A673 (cell line): ENCODE results near the gene SPRTN. TPM values are rescaled to one million over a fixed set of nuclear protein-coding genes. Genes with fewer than 3 reads are reported as not detected.

Experiments used
- BruUV-seq: library from RNA; stranded (reverse); fragments of 400-500 nt; replicated peaks from 2 replicates; lab custom pipeline; 2021; lab: Mats Ljungman, UMichigan
- CTCF ChIA-PET: fragments of 300-600 bp; sonication (Branson Sonifier 250); formaldehyde crosslinking; loops from one replicate; lab custom pipeline; 2022; ENCODE audit warnings: antibody characterized with exemption; lab: Charles Lee
- POLR2A ChIA-PET: fragments of 300-600 bp; sonication (Branson Sonifier 250); formaldehyde crosslinking; loops from one replicate; lab custom pipeline; 2022; ENCODE audit warnings: antibody characterized with exemption; ENCODE audit not compliant: low non-redundant PET; lab: Charles Lee
- DNase-seq: peaks from one replicate; pipeline ENCODE4 v3.0.0-alpha.2; 2015; ENCODE audit warnings: low spot score
- H3K27ac ChIP-seq: fragments of 200-600 bp; sonication (generic); 2 replicates; pipeline ENCODE4 v1.5.1; 2016; ENCODE audit warnings: mixed run types, low read depth, mild to moderate bottlenecking, mixed read lengths, antibody characterized with exemption, low read length; ENCODE audit not compliant: poor library complexity, severe bottlenecking
- H3K27me3 ChIP-seq: fragments of 200-600 bp; sonication (generic); replicated peaks from 2 replicates; pipeline ENCODE4 v1.6.1; 2017; ENCODE audit warnings: mixed run types, low read depth, mild to moderate bottlenecking, mixed read lengths, antibody characterized with exemption, low read length; ENCODE audit not compliant: insufficient read depth, poor library complexity
- H3K36me3 ChIP-seq: fragments of 200-600 bp; sonication (generic); 2 replicates; pipeline ENCODE4 v1.6.1; 2016; ENCODE audit warnings: mixed run types, mild to moderate bottlenecking, mixed read lengths, antibody characterized with exemption, low read length; ENCODE audit not compliant: insufficient read depth, poor library complexity, severe bottlenecking
- H3K4me1 ChIP-seq: fragments of 200-600 bp; sonication (generic); 2 replicates; pipeline ENCODE4 v1.6.1; 2017; ENCODE audit warnings: mixed run types, mild to moderate bottlenecking, mixed read lengths, antibody characterized with exemption, low read length; ENCODE audit not compliant: insufficient read depth, poor library complexity, severe bottlenecking
- H3K4me3 ChIP-seq: fragments of 200-600 bp; sonication (generic); 2 replicates; pipeline ENCODE4 v1.5.1; 2016; ENCODE audit warnings: low read depth, mixed run types, mild to moderate bottlenecking, mixed read lengths, low read length; ENCODE audit not compliant: poor library complexity, severe bottlenecking
- H3K9me3 ChIP-seq: fragments of 200-600 bp; sonication (generic); 2 replicates; pipeline ENCODE4 v1.6.1; 2016; ENCODE audit warnings: mixed run types, low read depth, mild to moderate bottlenecking, mixed read lengths, antibody characterized with exemption, low read length; ENCODE audit not compliant: poor library complexity, severe bottlenecking
- EZH2 ChIP-seq: fragments of 200-600 bp; sonication (generic); IDR thresholded peaks from 2 replicates; pipeline ENCODE4 v1.6.1; 2017; ENCODE audit warnings: borderline replicate concordance, low read depth, mild to moderate bottlenecking, mixed read lengths, antibody characterized with exemption, low read length; ENCODE audit not compliant: poor library complexity, severe bottlenecking
- intact Hi-C: fragments of 100-400 bp; cut with micrococcal nuclease; formaldehyde crosslinking; loops from one replicate; pipeline ENCODE4 v1.10.0; 2022; ENCODE audit not compliant: unreplicated experiment
- total RNA-seq: library from RNA; stranded (reverse); gene quantifications from 2 replicates; pipeline ENCODE4 v1.2.3, GENCODE V29; 2021
- TF ChIP-seq, protein P1 (sequence below): fragments of 300-800, 200-600 bp; sonication (generic); conservative IDR thresholded peaks from 2 replicates; pipeline ENCODE4 v1.5.1; 2017; ENCODE audit warnings: low read depth, mild to moderate bottlenecking, antibody characterized with exemption, low read length, moderate library complexity, mixed read lengths

Gene SPRTN
- total RNA-seq, 1 experiment from 2014 or later, result 27.2 TPM

DNA sequence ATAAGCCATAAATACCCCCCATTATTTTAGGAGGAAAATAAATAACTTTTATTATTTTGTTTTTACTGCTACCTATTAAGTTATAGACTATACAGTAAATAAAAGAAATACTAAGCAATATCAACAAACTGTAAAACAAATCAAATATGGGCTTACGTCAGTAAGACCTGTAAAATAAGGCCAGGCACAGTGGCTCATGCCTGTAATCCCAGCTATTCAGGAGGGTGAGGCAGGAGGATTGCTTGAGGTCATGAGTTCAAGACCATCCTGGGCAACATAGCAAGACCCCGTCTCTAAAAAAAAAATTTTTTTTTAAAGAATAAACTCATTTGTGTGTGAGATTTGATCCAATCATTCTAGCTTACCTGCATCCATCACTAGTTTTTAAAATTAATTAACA, 66.2 kb downstream of the SPRTN start:
- intact Hi-C loops, result no loop called here
- Histone ChIP-seq H3K27ac (no peak overlapping the region), H3K9me3 (no peaks in the 10 kb centered on the region), H3K4me3 (no peak overlapping the region), H3K4me1 (peaks cover 7% of the 10 kb centered on the region), H3K27me3 (no peaks in the 10 kb centered on the region), H3K36me3 (peaks cover 3% of the 10 kb centered on the region)
- CTCF ChIA-PET, result no interaction called here
- TF ChIP-seq, protein P1, sequence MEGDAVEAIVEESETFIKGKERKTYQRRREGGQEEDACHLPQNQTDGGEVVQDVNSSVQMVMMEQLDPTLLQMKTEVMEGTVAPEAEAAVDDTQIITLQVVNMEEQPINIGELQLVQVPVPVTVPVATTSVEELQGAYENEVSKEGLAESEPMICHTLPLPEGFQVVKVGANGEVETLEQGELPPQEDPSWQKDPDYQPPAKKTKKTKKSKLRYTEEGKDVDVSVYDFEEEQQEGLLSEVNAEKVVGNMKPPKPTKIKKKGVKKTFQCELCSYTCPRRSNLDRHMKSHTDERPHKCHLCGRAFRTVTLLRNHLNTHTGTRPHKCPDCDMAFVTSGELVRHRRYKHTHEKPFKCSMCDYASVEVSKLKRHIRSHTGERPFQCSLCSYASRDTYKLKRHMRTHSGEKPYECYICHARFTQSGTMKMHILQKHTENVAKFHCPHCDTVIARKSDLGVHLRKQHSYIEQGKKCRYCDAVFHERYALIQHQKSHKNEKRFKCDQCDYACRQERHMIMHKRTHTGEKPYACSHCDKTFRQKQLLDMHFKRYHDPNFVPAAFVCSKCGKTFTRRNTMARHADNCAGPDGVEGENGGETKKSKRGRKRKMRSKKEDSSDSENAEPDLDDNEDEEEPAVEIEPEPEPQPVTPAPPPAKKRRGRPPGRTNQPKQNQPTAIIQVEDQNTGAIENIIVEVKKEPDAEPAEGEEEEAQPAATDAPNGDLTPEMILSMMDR, result no peak
- TF ChIP-seq EZH2, result no peak
- BruUV-seq, result no TSS peak
- POLR2A ChIA-PET, result interaction anchor here (0.5 kb wide), 1 partner anchor 17 kb away, joined by 3 read pairs; no protein-coding TSS in a partner anchor
- no peak for DNase-seq

Other genes starting within 250 kb of the SPRTN start
- gene TRIM67, start 176.2 kb upstream of the SPRTN start, total RNA-seq, result 0.06 TPM in 1 of 2 replicates, not detected in the other
- 73.7 and 75.0 TPM in 2 replicates for gene GNPAT, start 97.1 kb upstream of the SPRTN start, total RNA-seq
- gene EXOC8, start 441 bp upstream of the SPRTN start, total RNA-seq, result 13.0 and 13.8 TPM in 2 replicates
- gene EGLN1, start 84.0 kb downstream of the SPRTN start, total RNA-seq, result 29.5 and 30.4 TPM in 2 replicates
- 56.1 and 60.0 TPM in 2 replicates for gene TSNAX, start 190.4 kb downstream of the SPRTN start, total RNA-seq